Liver (tissue), 9 donors: ENCODE measurements around the gene MCF2L2. TPM values are rescaled to one million over a fixed set of nuclear protein-coding genes. Genes with fewer than 3 reads are reported as not detected.

Experiments used
- DNase-seq: peaks from one replicate; pipeline ENCODE4 v3.0.0-alpha.2; 2017; ENCODE audit warnings: low spot score
- H3K27ac ChIP-seq, 2 donors: one replicate each; pipeline ENCODE4 v1.7.0; 2013; ENCODE audit warnings: inconsistent platforms in 2 of 2, low read length in 2 of 2, control low read depth in 1 of 2, low read depth in 1 of 2, mild to moderate bottlenecking in 1 of 2
- H3K27me3 ChIP-seq, 4 donors: one replicate each; pipeline versions ENCODE4 v1.6.1 to v1.7.0; 2013; ENCODE audit warnings: low read length in 3 of 4, inconsistent platforms in 1 of 4, mild to moderate bottlenecking in 1 of 4, moderate library complexity in 1 of 4; ENCODE audit not compliant: control insufficient read depth in 4 of 4, insufficient read depth in 4 of 4
- H3K36me3 ChIP-seq, 4 donors: one replicate each; pipeline versions ENCODE4 v1.6.1 to v1.7.0; 2013; ENCODE audit warnings: low read length in 3 of 4, mild to moderate bottlenecking in 3 of 4, low read depth in 1 of 4, moderate library complexity in 1 of 4; ENCODE audit not compliant: control insufficient read depth in 4 of 4, insufficient read depth in 3 of 4
- H3K4me1 ChIP-seq, 4 donors: one replicate each; pipeline versions ENCODE4 v1.6.1 to v1.7.0; 2013; ENCODE audit warnings: low read length in 3 of 4, mild to moderate bottlenecking in 3 of 4, moderate library complexity in 1 of 4; ENCODE audit not compliant: control insufficient read depth in 4 of 4, insufficient read depth in 4 of 4
- H3K4me3 ChIP-seq, 3 donors: one replicate each; pipeline versions ENCODE4 v1.6.1 to v1.7.0; 2013; ENCODE audit warnings: low read length in 3 of 3, control low read depth in 1 of 3, low read depth in 1 of 3, mild to moderate bottlenecking in 1 of 3
- H3K9ac ChIP-seq, 2 donors: one replicate each; pipeline ENCODE4 v1.7.0; 2013; ENCODE audit warnings: low read length in 2 of 2, mild to moderate bottlenecking in 2 of 2, moderate library complexity in 2 of 2, control low read depth in 1 of 2, low read depth in 1 of 2
- H3K9me3 ChIP-seq, 4 donors: one replicate each; pipeline versions ENCODE4 v1.6.1 to v1.7.0; 2013; ENCODE audit warnings: low read length in 3 of 4; ENCODE audit not compliant: control insufficient read depth in 4 of 4
- ATF3 ChIP-seq: IDR thresholded peaks from 2 replicates; pipeline ENCODE4 v1.6.1; 2016; ENCODE audit warnings: antibody characterized with exemption
- CTCF ChIP-seq: fragments of 150-350 bp; IDR thresholded peaks from 2 replicates; pipeline ENCODE4 v1.5.1; 2017; ENCODE audit warnings: improper control_type of control experiment, low read depth, low read length; ENCODE audit not compliant: missing input control
- EGR1 ChIP-seq, 2 donors: IDR thresholded peaks; 2 replicates each; pipeline ENCODE4 v1.6.1; 2016 to 2018; ENCODE audit warnings: antibody characterized with exemption in 2 of 2, low read depth in 2 of 2
- FOXA2 ChIP-seq: IDR thresholded peaks from 2 replicates; pipeline ENCODE4 v1.6.1; 2016; ENCODE audit warnings: antibody characterized with exemption
- GABPA ChIP-seq, 2 donors: IDR thresholded peaks in 1 of 2; conservative IDR thresholded peaks in 1 of 2; 2 replicates each; pipeline ENCODE4 v1.6.1; 2016; ENCODE audit warnings: antibody characterized with exemption in 2 of 2, mild to moderate bottlenecking in 1 of 2, moderate library complexity in 1 of 2
- MAX ChIP-seq: IDR thresholded peaks from 2 replicates; pipeline ENCODE4 v1.6.1; 2016; ENCODE audit warnings: antibody characterized with exemption
- REST ChIP-seq: IDR thresholded peaks from 2 replicates; pipeline ENCODE4 v1.6.1; 2016; ENCODE audit warnings: antibody characterized with exemption, mild to moderate bottlenecking
- ZBTB33 ChIP-seq: IDR thresholded peaks from 2 replicates; pipeline ENCODE4 v1.6.1; 2016; ENCODE audit warnings: antibody characterized with exemption
- WGBS: extraction: QIAGEN DNeasy Blood & Tissue Kit; methylation state at CpG from one replicate; pipeline ENCODE4 v1.1.7; 2013; 5-methylcytosine and 5-hydroxymethylcytosine counted together
- polyA plus RNA-seq, 2 donors: library from polyadenylated mRNA; stranded (reverse) in 1 of 2; unstranded in 1 of 2; fragments of 200-250 nt in 1 of 2; fragments of >200 nt in 1 of 2; fragmentation: Nextera tagmentation in 1 of 2; extraction: Ambion mirVana in 1 of 2; gene quantifications; one replicate each; pipeline versions ENCODE4 v1.2.1 to v1.2.3, GENCODE V29; 2013 to 2015
- total RNA-seq, 2 donors: library from RNA; depleted of rRNA; stranded (reverse); fragments of >200 nt; gene quantifications; one replicate each; pipeline ENCODE4 v1.2.3, GENCODE V29; 2014
- donor health status: healthy.
- donor health status: healthy.
- donor health status: healthy.
- donor health status: healthy.
- donor health status: healthy.

The MCF2L2 gene
- total and polyA plus RNA-seq, 4 donors, result 0.02 to 0.47 (median 0.17) TPM; not detected in 1

GRCh38 chr3:183378545-183378944 lies 49.9 kb downstream of the MCF2L2 start:
- no peaks in the 10 kb centered on the region for H3K9me3 ChIP-seq
- H3K27me3 ChIP-seq, result peaks cover 0 to 3% (median 0%) of the 10 kb centered on the region in 4 donors
- H3K4me3 ChIP-seq, result no peak overlapping the region
- H3K4me1 ChIP-seq, result no peaks in the 10 kb centered on the region
- H3K27ac ChIP-seq, result no peak overlapping the region
- WGBS, result 92% methylated on average over 12 of the region's 12 CpGs
- H3K36me3 ChIP-seq, result no peaks in the 10 kb centered on the region
- no peak overlapping the region for H3K9ac ChIP-seq
- no peak for DNase-seq
- no peak for TF ChIP-seq ATF3
- no peak for TF ChIP-seq REST
- TF ChIP-seq ZBTB33, result no peak
- TF ChIP-seq MAX, result no peak

- H3K27me3 ChIP-seq, result peaks cover 0 to 3% (median 0%) of the 10 kb centered on the region in 4 donors
- H3K36me3 ChIP-seq, result no peaks in the 10 kb centered on the region
- no peak overlapping the region for H3K27ac ChIP-seq
- no peak overlapping the region for H3K9ac ChIP-seq
- DNase-seq, result no peak
- H3K4me3 ChIP-seq, result no peak overlapping the region
- H3K9me3 ChIP-seq, result no peaks in the 10 kb centered on the region
- WGBS, result 91% methylated on average over 3 of the region's 3 CpGs
- H3K4me1 ChIP-seq, result no peaks in the 10 kb centered on the region
- no peak for TF ChIP-seq GABPA (IDR thresholded peaks at IDR 0.05 in 1 of 2, conservative IDR thresholded peaks at IDR 0.05 in 1 of 2)
- TF ChIP-seq EGR1 (IDR thresholded peaks at IDR 0.05; ENCODE audit: low read depth in 2 of 2), result no peak
- TF ChIP-seq CTCF, result no peak
- no peak for TF ChIP-seq FOXA2
Measured at GRCh38 chr3:183378008-183378407, 50.4 kb downstream of the MCF2L2 start.
